Hepatocyte (in vitro differentiated cells): ENCODE measurements around the gene TOP1. TPM values are rescaled to one million over a fixed set of nuclear protein-coding genes. Genes with fewer than 3 reads are reported as not detected.

Source experiments
- DNase-seq: peaks from one replicate; pipeline ENCODE4 v3.0.0-alpha.2; 2016; ENCODE audit warnings: low spot score
- H2AFZ ChIP-seq: fragments of 200-600 bp; sonication (generic); 2 replicates; pipeline ENCODE4 v1.6.0; 2016; ENCODE audit warnings: antibody characterized with exemption, mild to moderate bottlenecking
- H3K27ac ChIP-seq: fragments of 200-600 bp; sonication (generic); 2 replicates; pipeline ENCODE4 v1.5.1; 2016; ENCODE audit warnings: mild to moderate bottlenecking
- H3K27me3 ChIP-seq: fragments of 200-600 bp; sonication (generic); 2 replicates; pipeline ENCODE4 v1.6.1; 2016
- H3K36me3 ChIP-seq: fragments of 200-600 bp; sonication (generic); replicated peaks from 2 replicates; pipeline ENCODE4 v1.5.1; 2016; ENCODE audit warnings: low read depth; ENCODE audit not compliant: insufficient read depth
- H3K4me1 ChIP-seq: fragments of 200-600 bp; sonication (generic); 2 replicates; pipeline ENCODE4 v1.5.1; 2016; ENCODE audit warnings: mild to moderate bottlenecking, moderate library complexity; ENCODE audit not compliant: insufficient read depth
- H3K4me2 ChIP-seq: fragments of 200-600 bp; sonication (generic); 2 replicates; pipeline ENCODE4 v1.6.0; 2016
- H3K4me3 ChIP-seq: fragments of 200-600 bp; sonication (generic); 2 replicates; pipeline ENCODE4 v1.5.1; 2016; ENCODE audit warnings: mild to moderate bottlenecking
- H3K79me2 ChIP-seq: fragments of 200-600 bp; sonication (generic); 2 replicates; pipeline ENCODE4 v1.6.0; 2017; ENCODE audit warnings: mild to moderate bottlenecking
- H3K9me2 ChIP-seq: fragments of 200-600 bp; sonication (generic); replicated peaks from 2 replicates; pipeline ENCODE4 v1.6.0; 2017; ENCODE audit warnings: mild to moderate bottlenecking; ENCODE audit not compliant: insufficient read depth
- H3K9me3 ChIP-seq: fragments of 200-600 bp; sonication (generic); 2 replicates; pipeline ENCODE4 v1.5.1; 2016; ENCODE audit warnings: low read depth, mild to moderate bottlenecking
- H4K20me1 ChIP-seq: fragments of 200-600 bp; sonication (generic); 2 replicates; pipeline ENCODE4 v1.6.0; 2016; ENCODE audit warnings: mild to moderate bottlenecking; ENCODE audit not compliant: insufficient read depth, poor library complexity, severe bottlenecking
- EZH2 ChIP-seq: fragments of 200-600 bp; sonication (generic); IDR thresholded peaks from 2 replicates; pipeline ENCODE4 v1.6.1; 2016; ENCODE audit warnings: antibody characterized with exemption, mild to moderate bottlenecking, borderline replicate concordance
- EZH2phosphoT487 ChIP-seq: fragments of 200-600 bp; sonication (generic); IDR thresholded peaks from one replicate; pipeline ENCODE4 v1.6.1; 2018; ENCODE audit warnings: antibody characterized with exemption, mild to moderate bottlenecking, low read depth, moderate library complexity; ENCODE audit not compliant: unreplicated experiment, severe bottlenecking
- WGBS: methylation state at CpG from one replicate; pipeline ENCODE4 v1.1.6; 2016; ENCODE audit warnings: low lambda C conversion rate; ENCODE audit errors: missing lambda C conversion rate; 5-methylcytosine and 5-hydroxymethylcytosine counted together
- polyA plus RNA-seq: library from polyadenylated mRNA; unstranded; fragments of >200 nt; fragmentation: Nextera tagmentation; extraction: Ambion mirVana; gene quantifications from 2 replicates; pipeline ENCODE4 v1.2.1, GENCODE V29; 2016
- total RNA-seq: library from RNA; depleted of rRNA; stranded (reverse); fragments of >200 nt; gene quantifications from 2 replicates; pipeline ENCODE4 v1.2.3, GENCODE V29; 2014
- TF ChIP-seq, protein P1 (sequence below): fragments of 200-600 bp; sonication (generic); IDR thresholded peaks from 2 replicates; pipeline ENCODE4 v1.5.1; 2016; ENCODE audit warnings: antibody characterized with exemption, mild to moderate bottlenecking; ENCODE audit not compliant: poor library complexity

Gene TOP1
- total and polyA plus RNA-seq, 2 experiments from 2014 or later, result 28.3 to 38.2 TPM

DNA sequence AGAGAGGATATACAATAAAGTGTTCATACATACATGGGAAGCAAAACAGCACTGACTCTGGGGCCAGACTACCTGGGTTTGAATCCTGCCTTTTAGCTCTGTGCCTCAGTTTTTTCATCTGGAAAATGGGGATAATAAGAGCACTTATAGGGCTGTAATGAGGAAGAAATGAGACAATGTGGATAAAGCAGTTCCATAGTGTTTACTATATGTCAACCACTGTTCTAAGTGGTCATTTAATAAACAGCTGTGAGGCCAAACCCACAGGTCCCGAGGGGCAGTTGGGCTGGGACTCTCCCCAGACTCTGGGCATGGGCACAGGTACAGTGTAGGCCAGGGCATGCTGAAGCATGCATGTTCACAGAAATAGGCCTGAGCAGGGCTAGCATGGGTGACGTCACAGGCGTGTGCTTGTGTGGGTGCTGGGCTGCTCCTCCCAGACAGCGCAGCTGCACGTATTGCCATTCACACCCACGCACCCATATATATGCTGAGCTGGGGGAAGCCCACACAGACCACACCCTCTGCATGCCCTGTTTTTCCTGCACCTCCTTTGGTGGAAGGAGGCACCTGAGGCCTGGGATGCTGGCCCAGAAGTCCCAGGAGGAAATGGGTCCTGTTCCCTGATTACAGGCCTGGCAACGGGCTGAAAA is 105.2 kb downstream of the TOP1 start:
- no peak for DNase-seq
- H3K4me1 ChIP-seq, result peaks cover 5% of the 10 kb centered on the region
- peaks cover 1% of the 10 kb centered on the region for H4K20me1 ChIP-seq
- 93% methylated on average over 7 of the region's 7 CpGs for WGBS
- no peaks in the 10 kb centered on the region for H3K9me3 ChIP-seq
- H3K27me3 ChIP-seq, result no peaks in the 10 kb centered on the region
- TF ChIP-seq EZH2 (no peak), EZH2phosphoT487 (no peak)
- TF ChIP-seq, protein P1, sequence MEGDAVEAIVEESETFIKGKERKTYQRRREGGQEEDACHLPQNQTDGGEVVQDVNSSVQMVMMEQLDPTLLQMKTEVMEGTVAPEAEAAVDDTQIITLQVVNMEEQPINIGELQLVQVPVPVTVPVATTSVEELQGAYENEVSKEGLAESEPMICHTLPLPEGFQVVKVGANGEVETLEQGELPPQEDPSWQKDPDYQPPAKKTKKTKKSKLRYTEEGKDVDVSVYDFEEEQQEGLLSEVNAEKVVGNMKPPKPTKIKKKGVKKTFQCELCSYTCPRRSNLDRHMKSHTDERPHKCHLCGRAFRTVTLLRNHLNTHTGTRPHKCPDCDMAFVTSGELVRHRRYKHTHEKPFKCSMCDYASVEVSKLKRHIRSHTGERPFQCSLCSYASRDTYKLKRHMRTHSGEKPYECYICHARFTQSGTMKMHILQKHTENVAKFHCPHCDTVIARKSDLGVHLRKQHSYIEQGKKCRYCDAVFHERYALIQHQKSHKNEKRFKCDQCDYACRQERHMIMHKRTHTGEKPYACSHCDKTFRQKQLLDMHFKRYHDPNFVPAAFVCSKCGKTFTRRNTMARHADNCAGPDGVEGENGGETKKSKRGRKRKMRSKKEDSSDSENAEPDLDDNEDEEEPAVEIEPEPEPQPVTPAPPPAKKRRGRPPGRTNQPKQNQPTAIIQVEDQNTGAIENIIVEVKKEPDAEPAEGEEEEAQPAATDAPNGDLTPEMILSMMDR, result no peak
- H3K4me3 ChIP-seq, result no peak overlapping the region
- H3K36me3 ChIP-seq, result no peaks in the 10 kb centered on the region
- peaks cover 15% of the 10 kb centered on the region for H3K79me2 ChIP-seq
- H3K9me2 ChIP-seq, result no peaks in the 10 kb centered on the region
- no peak overlapping the region for H2AFZ ChIP-seq
- no peak overlapping the region for H3K27ac ChIP-seq
- no peak overlapping the region for H3K4me2 ChIP-seq

GRCh38 chr20:41134362-41135186 is 106.0 kb downstream of the TOP1 start:
- Histone ChIP-seq H3K4me1 (peaks cover 13% of the 10 kb centered on the region), H3K4me2 (no peak overlapping the region), H3K27ac (no peak overlapping the region), H3K27me3 (no peaks in the 10 kb centered on the region), H3K79me2 (peaks cover 22% of the 10 kb centered on the region), H3K4me3 (no peak overlapping the region), H4K20me1 (peaks cover 9% of the 10 kb centered on the region), H3K9me3 (no peaks in the 10 kb centered on the region), H2AFZ (no peak overlapping the region), H3K9me2 (no peaks in the 10 kb centered on the region), H3K36me3 (no peaks in the 10 kb centered on the region)
- 86% methylated on average over 9 of the region's 9 CpGs for WGBS
- TF ChIP-seq EZH2, result no peak
- no peak for TF ChIP-seq EZH2phosphoT487
- TF ChIP-seq, protein P1, result no peak
- no peak for DNase-seq

DNA sequence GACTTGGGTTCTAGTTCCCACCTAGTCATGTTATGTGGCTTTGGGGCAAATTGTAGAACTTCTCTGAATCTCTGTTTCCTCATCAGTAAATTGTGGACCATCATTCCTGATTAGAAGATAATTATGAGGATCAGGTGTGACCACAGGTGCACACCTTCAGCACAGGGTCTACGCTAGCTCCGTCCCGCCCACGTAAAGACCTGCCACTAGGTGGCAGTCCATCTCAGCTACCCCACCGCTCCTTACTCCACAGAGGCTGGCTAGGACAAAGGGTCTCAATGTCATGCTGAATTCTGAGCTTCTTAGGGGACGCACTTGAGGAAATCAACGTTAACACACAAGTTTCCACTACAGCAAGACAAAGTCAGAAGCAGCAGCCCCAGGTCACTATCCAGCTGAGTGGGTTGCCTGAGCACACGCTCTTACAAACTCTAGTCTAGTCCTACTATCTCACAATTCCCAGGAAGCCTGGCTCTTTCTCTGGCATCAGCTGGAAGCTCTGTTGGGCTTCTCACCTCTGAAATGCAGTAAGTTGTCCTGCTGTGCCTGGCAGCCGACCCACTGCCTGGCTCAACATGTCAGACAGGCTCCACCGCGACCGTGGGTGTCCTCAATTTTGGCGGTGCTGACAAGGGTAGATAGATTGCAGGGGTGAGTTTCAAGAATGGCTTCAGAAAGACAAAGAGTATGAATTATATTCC is 106.7 kb downstream of the TOP1 start:
- peaks cover 20% of the 10 kb centered on the region for H3K4me1 ChIP-seq
- no peak overlapping the region for H3K4me3 ChIP-seq
- H3K9me3 ChIP-seq, result no peaks in the 10 kb centered on the region
- H3K9me2 ChIP-seq, result no peaks in the 10 kb centered on the region
- H3K36me3 ChIP-seq, result no peaks in the 10 kb centered on the region
- DNase-seq, result peak; percentile 72
- no peak overlapping the region for H2AFZ ChIP-seq
- no peak overlapping the region for H3K4me2 ChIP-seq
- peaks cover 30% of the 10 kb centered on the region for H3K79me2 ChIP-seq
- no peaks in the 10 kb centered on the region for H3K27me3 ChIP-seq
- H4K20me1 ChIP-seq, result peaks cover 16% of the 10 kb centered on the region
- TF ChIP-seq, protein P1, result peak; percentile 62
- TF ChIP-seq EZH2, result no peak
- H3K27ac ChIP-seq, result no peak overlapping the region
- 49% methylated on average over 13 of the region's 13 CpGs for WGBS
